Immature natural killer cell (primary cell): ENCODE results near the gene POLN. TPM values are rescaled to one million over a fixed set of nuclear protein-coding genes. Genes with fewer than 3 reads are reported as not detected.
A peak's percentile ranks its signal among the peaks of the same experiment; 100 is the strongest.

Source experiments
- DNase-seq, 3 donors: peaks; one replicate each; pipeline ENCODE4 v3.0.0; 2022; ENCODE audit warnings: mixed read lengths in 1 of 3
- H3K27ac Mint-ChIP-seq, 6 donors: one replicate each; pipeline ENCODE4 v1.8.0; 2020; ENCODE audit warnings: mixed read lengths in 6 of 6, mild to moderate bottlenecking in 5 of 6, inconsistent platforms in 4 of 6, moderate library complexity in 3 of 6
- H3K27me3 Mint-ChIP-seq, 3 donors: one replicate each; pipeline ENCODE4 v1.8.0; 2020 to 2021; ENCODE audit warnings: low read depth in 3 of 3, mild to moderate bottlenecking in 3 of 3, mixed read lengths in 3 of 3, moderate library complexity in 3 of 3, inconsistent platforms in 1 of 3
- H3K36me3 Mint-ChIP-seq, 3 donors: one replicate each; pipeline ENCODE4 v1.8.0; 2020; ENCODE audit warnings: mixed read lengths in 3 of 3, inconsistent platforms in 2 of 3, mild to moderate bottlenecking in 2 of 3
- H3K4me1 Mint-ChIP-seq, 2 donors: one replicate each; pipeline ENCODE4 v1.8.0; 2020; ENCODE audit warnings: inconsistent platforms in 2 of 2, mild to moderate bottlenecking in 2 of 2, mixed read lengths in 2 of 2, moderate library complexity in 1 of 2
- H3K4me3 Mint-ChIP-seq, 5 donors: one replicate each; pipeline ENCODE4 v1.8.0; 2020; ENCODE audit warnings: mild to moderate bottlenecking in 5 of 5, mixed read lengths in 5 of 5, inconsistent platforms in 3 of 5, moderate library complexity in 3 of 5
- H3K9me3 Mint-ChIP-seq, 6 donors: one replicate each; pipeline ENCODE4 v1.8.0; 2020; ENCODE audit warnings: mild to moderate bottlenecking in 6 of 6, mixed read lengths in 6 of 6, inconsistent platforms in 4 of 6, moderate library complexity in 3 of 6
- polyA plus RNA-seq, 3 donors: library from polyadenylated mRNA; unstranded; fragments of 300-500 nt; fragmentation: Illumina TruSeq; gene quantifications; one replicate each; pipeline ENCODE4 v1.2.3, GENCODE V29; 2021

The POLN gene
- polyA plus RNA-seq, 3 donors from 2014 or later = 0.41 to 1.6 TPM; not detected in 1

DNA sequence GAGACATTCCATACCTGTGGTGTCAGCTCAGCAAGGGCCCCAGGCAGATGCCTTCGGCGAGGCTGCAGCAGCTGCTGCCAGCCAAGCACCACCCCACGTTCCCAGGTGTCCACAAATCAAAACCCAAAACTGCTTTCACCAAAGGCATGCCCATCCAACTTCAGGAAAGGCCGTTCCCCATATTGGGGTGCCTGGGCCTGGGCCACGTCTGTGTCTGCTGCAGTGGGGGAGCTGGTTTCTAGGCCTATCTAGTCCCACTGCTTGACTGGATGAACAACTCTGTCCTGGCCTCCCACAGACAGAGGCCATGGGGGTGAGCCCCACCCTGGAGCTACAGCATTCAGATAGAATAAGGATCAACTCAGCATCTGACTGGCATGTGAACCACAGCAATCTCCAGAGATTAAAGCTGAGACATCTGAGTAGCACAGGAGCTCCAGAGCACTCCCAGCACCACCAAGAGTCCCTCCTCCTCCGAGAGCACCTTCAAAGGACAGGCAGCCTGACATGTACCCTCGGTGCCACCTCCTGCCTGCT is 145.8 kb downstream of the POLN start:
- no peak overlapping the region for H3K4me3 Mint-ChIP-seq

DNA sequence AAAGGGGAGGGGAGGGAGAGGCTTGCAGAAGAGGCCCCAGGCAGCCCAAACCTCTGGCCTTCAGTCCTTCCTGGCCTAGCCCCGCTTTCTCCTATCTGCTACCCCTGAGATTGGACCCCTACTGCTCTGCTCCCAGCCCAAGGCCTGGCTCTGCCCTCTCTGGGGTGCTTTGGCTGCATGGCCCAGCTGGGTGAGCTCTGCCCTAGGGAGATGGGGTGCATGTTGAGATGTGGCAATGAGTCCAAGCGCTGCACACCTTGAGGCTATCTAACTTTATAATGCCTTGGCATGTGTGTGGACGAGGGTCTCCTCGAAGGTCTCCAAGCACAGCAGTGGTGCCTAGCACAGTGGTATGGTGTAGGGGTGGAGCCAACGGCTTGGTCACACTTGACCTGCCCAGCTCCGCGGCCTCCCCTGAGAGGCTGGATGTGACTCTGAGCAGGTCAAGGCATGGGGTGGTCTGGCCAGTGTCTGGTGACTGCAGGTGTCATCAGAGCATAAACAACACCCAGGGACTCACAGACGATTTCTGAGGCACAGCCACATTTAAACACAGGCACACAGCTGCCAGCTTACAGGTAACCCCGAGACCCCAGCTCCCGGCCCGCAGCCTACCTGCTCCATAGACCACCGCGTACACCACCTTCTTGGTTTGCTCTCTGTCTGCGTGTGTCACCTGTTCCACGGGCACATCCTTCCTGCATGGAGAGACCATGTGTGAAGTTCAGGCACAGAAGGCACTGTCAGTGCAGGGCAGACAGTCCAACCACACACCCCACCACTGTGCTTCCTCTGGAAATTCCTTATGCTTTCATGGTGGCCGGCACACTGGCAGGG is 146.5 kb downstream of the POLN start:
- Mint-ChIP-seq H3K4me3 (no peak overlapping the region), H3K27me3 (peaks cover 3 to 11% (median 8%) of the 10 kb centered on the region in 3 donors), H3K4me1 (no peaks in the 10 kb centered on the region), H3K27ac (no peak overlapping the region), H3K9me3 (peaks cover 2 to 8% (median 5%) of the 10 kb centered on the region in 6 donors), H3K36me3 (peaks cover 0 to 5% (median 3%) of the 10 kb centered on the region in 3 donors)
- no peak for DNase-seq

More for the DNA sequence above, 145.8 kb downstream of the POLN start:
- no peak overlapping the region for H3K27ac Mint-ChIP-seq
- H3K4me1 Mint-ChIP-seq = no peaks in the 10 kb centered on the region
- H3K9me3 Mint-ChIP-seq = peaks cover 5 to 11% (median 6%) of the 10 kb centered on the region in 6 donors
- DNase-seq = no peak
- H3K27me3 Mint-ChIP-seq = peaks cover 6 to 13% (median 8%) of the 10 kb centered on the region in 3 donors
- peaks cover 0 to 5% (median 3%) of the 10 kb centered on the region in 3 donors for H3K36me3 Mint-ChIP-seq

- Mint-ChIP-seq H3K4me3 (no peak overlapping the region), H3K27ac (no peak overlapping the region), H3K9me3 (peaks cover 2 to 8% (median 5%) of the 10 kb centered on the region in 6 donors), H3K27me3 (peaks cover 3 to 8% (median 5%) of the 10 kb centered on the region in 3 donors), H3K36me3 (peaks cover 0 to 5% (median 3%) of the 10 kb centered on the region in 3 donors), H3K4me1 (no peaks in the 10 kb centered on the region)
- DNase-seq = no peak
These were observed 147.4 kb downstream of the POLN start for GRCh38 chr4:2094545-2094944.

DNA sequence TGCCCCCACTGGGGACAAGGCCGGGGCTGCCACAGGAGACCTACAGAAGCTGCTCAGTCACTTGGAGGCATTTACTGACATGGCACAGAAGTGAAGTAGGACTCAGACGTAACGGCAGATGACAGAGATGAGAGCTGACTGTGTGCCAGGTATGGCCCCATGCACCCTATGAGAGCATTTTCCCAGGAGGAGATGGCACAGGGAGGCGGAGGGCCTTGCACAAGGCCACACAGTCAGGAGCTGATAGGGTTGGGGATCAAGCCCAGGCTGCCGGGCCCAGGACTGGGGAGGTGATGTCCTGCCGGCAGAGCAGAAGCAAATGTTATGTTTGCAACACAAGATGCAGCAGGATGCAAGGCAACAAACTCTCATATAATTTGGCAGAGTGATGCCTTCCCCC is 148.7 kb downstream of the POLN start:
- Mint-ChIP-seq H3K4me1 (no peaks in the 10 kb centered on the region), H3K36me3 (peaks cover 0 to 5% (median 3%) of the 10 kb centered on the region in 3 donors), H3K4me3 (no peak overlapping the region), H3K27ac (no peak overlapping the region), H3K27me3 (peaks cover 1 to 8% (median 2%) of the 10 kb centered on the region in 3 donors), H3K9me3 (peaks cover 2 to 8% (median 5%) of the 10 kb centered on the region in 6 donors)
- DNase-seq = no peak

- H3K4me1 Mint-ChIP-seq = no peaks in the 10 kb centered on the region
- H3K9me3 Mint-ChIP-seq = peaks cover 2 to 8% (median 5%) of the 10 kb centered on the region in 6 donors
- H3K27me3 Mint-ChIP-seq = peaks cover 1 to 8% (median 2%) of the 10 kb centered on the region in 3 donors
- H3K36me3 Mint-ChIP-seq = peaks cover 0 to 6% (median 3%) of the 10 kb centered on the region in 3 donors
- DNase-seq = no peak
- H3K27ac Mint-ChIP-seq = no peak overlapping the region
- H3K4me3 Mint-ChIP-seq = no peak overlapping the region
These were observed 149.3 kb downstream of the POLN start for GRCh38 chr4:2092669-2093053.

DNA sequence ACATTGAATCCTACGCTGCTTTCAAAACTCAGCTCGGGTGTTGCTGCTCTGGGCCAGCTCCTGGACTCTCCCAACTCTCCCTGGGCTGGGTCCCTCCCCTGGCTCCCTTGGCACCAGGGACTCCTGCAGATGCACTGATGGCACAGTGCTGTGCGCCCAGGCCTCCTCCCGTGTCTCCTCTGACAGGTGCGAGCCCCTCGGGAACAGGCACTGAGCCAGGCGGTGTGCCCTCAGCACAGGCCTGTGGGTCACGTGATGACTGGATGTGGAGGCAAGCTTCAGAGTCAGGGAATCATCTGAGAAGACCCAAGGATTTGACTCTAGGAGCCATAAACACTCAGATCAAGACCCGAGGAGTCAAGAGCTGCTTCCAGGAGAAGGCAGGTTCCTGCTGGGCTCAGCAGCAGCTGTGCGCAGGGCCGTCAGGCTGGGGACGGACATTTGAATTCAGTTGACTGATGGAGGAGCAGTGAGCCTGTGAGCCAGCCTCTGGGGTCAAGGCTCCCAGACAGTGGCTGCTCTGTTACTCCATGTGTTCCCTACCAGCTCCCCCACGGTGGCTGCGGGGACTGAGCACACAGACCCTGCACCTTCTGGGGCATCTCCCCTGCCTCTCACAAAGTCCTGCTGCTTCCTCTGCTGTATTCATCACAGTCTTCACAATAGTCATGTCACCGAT is 149.8 kb downstream of the POLN start:
- DNase-seq = no peak
- Mint-ChIP-seq H3K27me3 (peaks cover 1 to 8% (median 2%) of the 10 kb centered on the region in 3 donors), H3K4me3 (no peak overlapping the region), H3K27ac (no peak overlapping the region), H3K36me3 (peaks cover 0 to 8% (median 3%) of the 10 kb centered on the region in 3 donors), H3K9me3 (peaks cover 2 to 8% (median 5%) of the 10 kb centered on the region in 6 donors), H3K4me1 (no peaks in the 10 kb centered on the region)

DNA sequence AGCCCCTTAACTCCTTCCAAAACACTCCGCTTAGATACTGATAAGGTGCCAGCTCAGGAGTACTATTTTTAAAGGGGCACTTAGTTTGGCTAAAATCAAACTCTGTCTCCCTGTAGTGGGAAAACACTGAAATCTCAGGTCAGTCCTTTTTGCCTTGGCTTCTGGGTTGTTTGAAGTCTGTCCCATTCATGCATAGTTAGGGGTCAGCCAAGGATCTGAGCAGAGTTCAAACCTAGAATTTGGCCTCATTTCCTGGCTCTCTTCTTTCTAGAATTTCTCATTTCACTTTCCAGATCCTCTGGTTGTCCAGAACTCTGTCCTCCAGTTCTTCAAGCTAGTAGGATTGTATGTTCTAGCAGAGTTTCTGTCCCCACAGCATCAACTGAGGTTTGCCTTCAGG is 151.3 kb downstream of the POLN start:
- Mint-ChIP-seq H3K9me3 (no peaks in the 10 kb centered on the region), H3K4me3 (no peak overlapping the region), H3K27ac (no peak overlapping the region), H3K36me3 (peaks cover 0 to 3% (median 3%) of the 10 kb centered on the region in 3 donors), H3K27me3 (peaks cover 0 to 5% (median 4%) of the 10 kb centered on the region in 3 donors), H3K4me1 (no peaks in the 10 kb centered on the region)
- no peak for DNase-seq

DNA sequence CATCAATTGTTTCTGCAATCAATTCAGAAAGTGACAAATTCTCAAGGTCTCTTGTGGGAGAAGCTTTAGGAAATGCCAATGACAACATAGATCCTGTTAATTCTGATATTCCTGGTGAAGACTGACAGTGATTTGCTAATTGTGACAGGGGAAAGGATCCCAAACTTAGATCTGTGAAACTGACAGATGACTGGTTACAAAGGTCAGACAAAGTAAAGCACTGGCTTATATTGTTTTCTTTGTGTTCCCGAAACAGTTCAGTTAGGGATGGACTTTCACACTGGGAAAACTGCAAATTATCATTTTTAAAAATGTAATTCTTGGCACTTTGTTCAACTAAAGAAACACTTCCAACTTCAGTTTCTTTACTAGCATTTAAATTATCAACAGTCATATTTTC is 152.7 kb downstream of the POLN start:
- DNase-seq = no peak
- H3K27me3 Mint-ChIP-seq = peaks cover 0 to 5% (median 4%) of the 10 kb centered on the region in 3 donors
- no peak overlapping the region for H3K27ac Mint-ChIP-seq
- H3K9me3 Mint-ChIP-seq = no peaks in the 10 kb centered on the region
- H3K36me3 Mint-ChIP-seq = peaks cover 0 to 3% (median 0%) of the 10 kb centered on the region in 3 donors
- H3K4me3 Mint-ChIP-seq = no peak overlapping the region
- no peaks in the 10 kb centered on the region for H3K4me1 Mint-ChIP-seq

- DNase-seq = no peak
- Mint-ChIP-seq H3K27me3 (peaks cover 0 to 7% (median 0%) of the 10 kb centered on the region in 3 donors), H3K36me3 (peaks cover 0 to 3% (median 0%) of the 10 kb centered on the region in 3 donors), H3K27ac (no peak overlapping the region), H3K9me3 (no peaks in the 10 kb centered on the region), H3K4me1 (no peaks in the 10 kb centered on the region), H3K4me3 (no peak overlapping the region)
These were observed 154.8 kb downstream of the POLN start for GRCh38 chr4:2087170-2087569.

DNA sequence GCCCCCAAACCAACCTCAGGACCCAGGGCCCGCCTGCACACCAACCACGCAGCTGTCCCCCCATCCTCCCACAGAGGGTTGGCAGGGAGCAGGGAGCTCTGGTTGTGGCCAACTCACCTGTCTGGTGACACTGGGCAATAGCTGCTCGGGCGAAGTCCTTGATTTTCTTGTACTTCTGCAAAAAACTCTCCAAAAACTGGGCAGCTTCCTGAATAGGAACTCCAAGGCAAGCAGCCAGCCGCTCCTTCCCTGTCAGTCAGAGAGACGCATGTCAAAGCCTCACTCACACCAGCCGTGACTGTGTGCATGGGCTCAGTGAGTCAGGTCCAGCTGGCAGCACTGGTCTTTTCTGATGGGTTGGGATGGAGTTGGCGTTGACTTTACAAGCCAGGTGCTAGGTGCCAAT is 156.4 kb downstream of the POLN start:
- H3K4me3 Mint-ChIP-seq = no peak overlapping the region
- no peak overlapping the region for H3K27ac Mint-ChIP-seq
- H3K4me1 Mint-ChIP-seq = no peaks in the 10 kb centered on the region
- peaks cover 0 to 3% (median 0%) of the 10 kb centered on the region in 3 donors for H3K36me3 Mint-ChIP-seq
- peaks cover 0 to 6% (median 0%) of the 10 kb centered on the region in 3 donors for H3K27me3 Mint-ChIP-seq
- no peak for DNase-seq
- no peaks in the 10 kb centered on the region for H3K9me3 Mint-ChIP-seq

DNA sequence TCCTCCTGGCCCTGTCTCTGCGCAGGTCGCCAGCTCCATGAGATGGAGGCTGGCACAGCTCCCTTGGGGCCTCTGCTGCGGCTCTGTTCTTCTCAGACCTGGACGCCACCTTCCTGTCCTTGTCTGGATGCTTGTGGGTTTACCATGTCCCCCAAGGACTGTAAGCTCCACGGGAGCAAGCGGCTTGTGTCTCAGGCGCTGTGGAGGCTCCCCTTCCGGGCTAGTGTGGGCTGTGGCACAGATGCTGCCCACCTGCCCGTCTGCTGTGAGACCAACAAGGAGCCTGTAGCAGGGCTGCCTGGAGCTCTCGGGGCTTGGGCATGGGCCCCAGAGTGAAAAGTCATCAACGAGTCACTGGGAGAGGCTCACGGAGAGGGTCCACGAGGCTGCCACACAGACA is 157.6 kb downstream of the POLN start:
- Mint-ChIP-seq H3K27me3 (peaks cover 0 to 6% (median 0%) of the 10 kb centered on the region in 3 donors), H3K27ac (peak overlapping the region in 1 of 6 donors; percentile 58), H3K9me3 (no peaks in the 10 kb centered on the region), H3K4me3 (no peak overlapping the region), H3K36me3 (peaks cover 0 to 3% (median 0%) of the 10 kb centered on the region in 3 donors), H3K4me1 (no peaks in the 10 kb centered on the region)
- no peak for DNase-seq

DNA sequence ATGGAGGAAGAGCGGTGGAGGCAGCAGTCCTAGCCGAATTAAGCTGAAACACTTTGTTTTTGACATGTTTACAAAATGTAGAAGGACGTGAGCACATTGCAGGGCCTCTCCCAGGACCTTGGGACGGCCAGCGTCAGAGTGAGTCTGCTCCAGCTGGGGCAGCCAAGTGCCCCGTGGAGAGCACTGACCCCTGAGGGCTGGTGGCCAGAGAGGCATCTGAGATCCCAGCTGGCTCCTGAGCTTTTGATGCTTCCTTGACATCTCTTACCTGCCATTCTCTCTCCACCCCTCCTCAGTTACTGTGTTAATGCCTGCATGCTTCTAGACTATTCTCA is 158.1 kb downstream of the POLN start:
- DNase-seq = no peak
- H3K4me1 Mint-ChIP-seq = no peaks in the 10 kb centered on the region
- no peaks in the 10 kb centered on the region for H3K9me3 Mint-ChIP-seq
- peaks cover 0 to 6% (median 0%) of the 10 kb centered on the region in 3 donors for H3K27me3 Mint-ChIP-seq
- peaks cover 0 to 3% (median 0%) of the 10 kb centered on the region in 3 donors for H3K36me3 Mint-ChIP-seq
- H3K4me3 Mint-ChIP-seq = no peak overlapping the region
- no peak overlapping the region for H3K27ac Mint-ChIP-seq

GRCh38 chr4:2083116-2083825 is 158.7 kb downstream of the POLN start:
- H3K36me3 Mint-ChIP-seq = peaks cover 0 to 3% (median 0%) of the 10 kb centered on the region in 3 donors
- no peaks in the 10 kb centered on the region for H3K4me1 Mint-ChIP-seq
- H3K27me3 Mint-ChIP-seq = peaks cover 0 to 6% (median 0%) of the 10 kb centered on the region in 3 donors
- DNase-seq = no peak
- H3K4me3 Mint-ChIP-seq = no peak overlapping the region
- no peak overlapping the region for H3K27ac Mint-ChIP-seq
- H3K9me3 Mint-ChIP-seq = no peaks in the 10 kb centered on the region
